Heart right ventricle (tissue), 16 donors: ENCODE data around the gene CCDC87. TPM values are rescaled to one million over a fixed set of nuclear protein-coding genes. Genes with fewer than 3 reads are reported as not detected.
"Not testable (repeated sequence)": the region's sequence is repeated elsewhere in the genome, so short reads cannot be mapped to it uniquely, and the experiment has no call there.

Source experiments
- ATAC-seq, 8 donors: fragments of 200-7000 bp; cut with Tn5 transposase; one replicate each; pipeline ENCODE4 v1.9.1; 2020; ENCODE audit warnings: mild to moderate bottlenecking in 8 of 8, moderate library complexity in 8 of 8, moderate number of reproducible peaks in 1 of 8
- DNase-seq, 2 donors: peaks; one replicate each; pipeline ENCODE4 v3.0.0-alpha.2; 2020
- H3K27ac ChIP-seq, 10 donors: fragments of 200-600 bp; sonication (generic) in 2 of 10; one replicate each; pipeline versions ENCODE4 v1.5.0 to v1.8.0; 2020 to 2022; ENCODE audit warnings: mild to moderate bottlenecking in 3 of 10
- H3K27me3 ChIP-seq, 7 donors: fragments of 200-600 bp; one replicate each; pipeline ENCODE4 v1.8.0; 2021 to 2022; ENCODE audit warnings: mild to moderate bottlenecking in 2 of 7
- H3K36me3 ChIP-seq, 9 donors: fragments of 200-600 bp; sonication (generic) in 1 of 9; one replicate each; pipeline versions ENCODE4 v1.5.0 to v1.8.0; 2020 to 2022; ENCODE audit warnings: mild to moderate bottlenecking in 2 of 9
- H3K4me1 ChIP-seq, 9 donors: fragments of 200-600 bp; sonication (generic) in 1 of 9; one replicate each; pipeline versions ENCODE4 v1.5.0 to v1.8.0; 2020 to 2022; ENCODE audit warnings: mild to moderate bottlenecking in 4 of 9
- H3K4me3 ChIP-seq, 10 donors: fragments of 200-600 bp; sonication (generic) in 2 of 10; one replicate each; pipeline versions ENCODE4 v1.5.0 to v1.8.0; 2020 to 2022; ENCODE audit warnings: mild to moderate bottlenecking in 7 of 10, moderate library complexity in 2 of 10
- H3K9me3 ChIP-seq, 11 donors: fragments of 200-600 bp in 10 of 11; sonication (generic) in 2 of 11; one replicate each; pipeline versions ENCODE4 v1.5.0 to v1.8.0; 2013 to 2022; ENCODE audit warnings: mild to moderate bottlenecking in 2 of 11, control low read depth in 1 of 11, moderate library complexity in 1 of 11
- CTCF ChIP-seq, 9 donors: fragments of 200-600 bp; sonication (generic) in 2 of 9; IDR thresholded peaks; one replicate each; pipeline versions ENCODE4 v1.5.0 to v1.8.0; 2021 to 2022; ENCODE audit warnings: antibody characterized with exemption in 9 of 9, mild to moderate bottlenecking in 5 of 9, moderate library complexity in 1 of 9
- WGBS, 2 donors: extraction: QIAGEN DNeasy Blood & Tissue Kit; methylation state at CpG; one replicate each; pipeline ENCODE4 v1.1.7; 2013; ENCODE audit warnings: inconsistent platforms in 1 of 2; 5-methylcytosine and 5-hydroxymethylcytosine counted together
- intact Hi-C, 10 donors: fragments of 100-400 bp; cut with DNase I; formaldehyde crosslinking; loops; one replicate each; pipeline versions ENCODE4 v1.11.1 to v1.14.2; 2022
- polyA plus RNA-seq, 2 donors: library from polyadenylated mRNA; stranded (reverse); fragments of 200-250 nt; gene quantifications; one replicate each; pipeline ENCODE4 v1.2.3, GENCODE V29; 2013
- total RNA-seq, 10 donors: library from RNA; stranded (reverse); fragmentation: NEBNext Ultra II Directional in 3 of 10; extraction: Animal tissue kit (Norgen Biotek cat#: 25700) in 3 of 10; gene quantifications; one replicate each; pipeline versions ENCODE4 v1.2.1 to v1.2.4, GENCODE V29; 2021 to 2023
- donor health status: Arrhythmogenic right ventricular cardiomyopathy.
- donor health status: ischemic (EF 13 %, LVEDD 7.1; RV severe dilation, severe dysfunction).
- donor health status: healthy with polysubstance abuse.
- donor health status: DM: no; HTN: yes; CAD: no.
- donor health status: DM: no; HTN: no; CAD: no.
- donor health status: ischemic (EF 25% LVEDD 6.9; RV normal size, moderate dysfunction).
- donor health status: ischemic (EF 25% LVEDD 5.7; RV mildly dilated, moderate dysfunction).
- donor health status: healthy.
- donor health status: DM: yes; HTN: yes; CAD: no.
- donor health status: Ischemic cardiomyopathy.
- donor health status: ischemic (EF 35%, LVEDD 5.7; RV mildly dilated, moderate dysfunction).
- donor health status: nonischemic (EF 11% LVEDD 7.7; RV severe dilation, severe dysfunction).
- donor health status: DM: yes; HTN: yes; CAD: no.
- donor health status: PGD.
- donor health status: ischemic (EF 29% LVEDD 5.4; RV normal size, mild dysfunction).
- donor health status: nonischemic (EF 23%, LVEDD 6.1; RV moderate dilation, normal function).

The CCDC87 gene
- total and polyA plus RNA-seq, 12 donors = 0.14 to 0.66 (median 0.33) TPM

GRCh38 chr11:66545701-66546367 is 47.0 kb downstream of the CCDC87 start, which contains the start of gene ZDHHC24:
TSS of gene ZDHHC24 (minus strand) at chr11:66546048. CDS start at chr11:66546003, 45 bp downstream.
- peak within 1 kb of the TSS in 9 of 10 donors; percentile 65 to 94 (median 73) for H3K27ac ChIP-seq
- peak within 1 kb of the TSS; percentile 67 to 98 (median 86) for H3K4me3 ChIP-seq
- TF ChIP-seq CTCF (IDR thresholded peaks at IDR 0.05) = no peak
- intact Hi-C loops = loop anchor here in 2 of 10 donors (1.0 to 10.0 kb wide), 3 partner anchors 23 to 899 kb away; partner anchors contain the start of genes BBS1 (in 1 of the 2), CORO1B (in 1 of the 2) and CTSF (in 1 of the 2)
- peaks cover 3 to 46% (median 31%) of the 10 kb centered on the region in 9 donors for H3K4me1 ChIP-seq
- 0 to 1% methylated on average over 69 to 71 of the region's 71 CpGs for WGBS, 2 donors
- no peaks in the 10 kb centered on the region for H3K9me3 ChIP-seq
- DNase-seq (peak; percentile 97 to 98), ATAC-seq (peak; percentile 96 to 98 (median 97))
- peaks cover 0 to 27% (median 6%) of the 10 kb centered on the region in 9 donors for H3K36me3 ChIP-seq
- no peaks in the 10 kb centered on the region for H3K27me3 ChIP-seq

GRCh38 chr11:66544952-66545351 is 47.9 kb downstream of the CCDC87 start:
- WGBS, 2 donors = 81 to 85% methylated on average over 14 of the region's 14 CpGs

GRCh38 chr11:66543263-66544107 is 49.4 kb downstream of the CCDC87 start:
- Histone ChIP-seq H3K27ac (peak overlapping the region in 4 of 10 donors; percentile 13 to 67 (median 54)), H3K36me3 (peaks cover 0 to 49% (median 6%) of the 10 kb centered on the region in 9 donors), H3K9me3 (no peaks in the 10 kb centered on the region), H3K4me1 (peaks cover 3 to 46% (median 31%) of the 10 kb centered on the region in 9 donors), H3K27me3 (no peaks in the 10 kb centered on the region), H3K4me3 (peak overlapping the region in 4 of 10 donors; percentile 2 to 26 (median 8))
- ATAC-seq (no peak), DNase-seq (peak; percentile 31 to 52)
- WGBS, 2 donors = 29 to 36% methylated on average over 26 of the region's 26 CpGs
- TF ChIP-seq CTCF (IDR thresholded peaks at IDR 0.05) = peak in 6 of 9 donors; percentile 35 to 57 (median 51)
- intact Hi-C loops = loop anchor here in 1 of 10 donors (10.0 kb wide), 1 partner anchor 901 kb away; the partner anchor contains the start of gene CORO1B

More at GRCh38 chr11:66544952-66545351, 47.9 kb downstream of the CCDC87 start:
- intact Hi-C loops = loop anchor here in 1 of 10 donors (10.0 kb wide), 1 partner anchor 900 kb away; the partner anchor contains the start of gene CORO1B
- not testable (repeated sequence) for H3K27me3 ChIP-seq, H3K9me3 ChIP-seq, ATAC-seq, DNase-seq
- Histone ChIP-seq H3K36me3 (peaks cover 0 to 34% (median 6%) of the 10 kb centered on the region in 9 donors), H3K4me3 (peak overlapping the region; percentile 67 to 98 (median 86)), H3K27ac (peak overlapping the region in 1 of 10 donors; percentile 94), H3K4me1 (peaks cover 3 to 46% (median 31%) of the 10 kb centered on the region in 9 donors)

- H3K36me3 ChIP-seq = peaks cover 0 to 56% (median 6%) of the 10 kb centered on the region in 9 donors
These were observed 50.5 kb downstream of the CCDC87 start for GRCh38 chr11:66542362-66542761.

More at GRCh38 chr11:66542362-66542761, 50.5 kb downstream of the CCDC87 start:
- peaks cover 3 to 46% (median 31%) of the 10 kb centered on the region in 9 donors for H3K4me1 ChIP-seq
- 86 to 92% methylated on average over 10 of the region's 10 CpGs for WGBS, 2 donors
- DNase-seq (no peak), ATAC-seq (no peak)
- no peak overlapping the region for H3K27ac ChIP-seq
- TF ChIP-seq CTCF (IDR thresholded peaks at IDR 0.05) = no peak
- H3K4me3 ChIP-seq = no peak overlapping the region
- H3K9me3 ChIP-seq = no peaks in the 10 kb centered on the region
- intact Hi-C loops = loop anchor here in 1 of 10 donors (10.0 kb wide), 1 partner anchor 902 kb away; the partner anchor contains the start of gene CORO1B
- H3K27me3 ChIP-seq = no peaks in the 10 kb centered on the region
